Measurements from ENCODE around the gene RTN4. TPM values are rescaled to one million over a fixed set of nuclear protein-coding genes. Genes with fewer than 3 reads are reported as not detected.
A peak's percentile ranks its signal among the peaks of the same experiment; 100 is the strongest.

RTN4 gene
- total RNA-seq, 1 donor = 355 TPM

GRCh38 chr2:55022476-55022875 is 27.8 kb downstream of the RTN4 start:
- Histone ChIP-seq H3K4me1 (ENCODE audit: insufficient read depth, low read length) (peaks cover 25% of the 10 kb centered on the region), H4K20me1 (ENCODE audit: insufficient read depth, low read length) (peaks cover 96% of the 10 kb centered on the region), H3K36me3 (ENCODE audit: insufficient read depth, low read length) (peaks cover 12% of the 10 kb centered on the region), H3K4me3 (ENCODE audit: insufficient read depth, low read length) (no peak overlapping the region), H3K79me2 (ENCODE audit: insufficient read depth, low read length) (peaks cover 100% of the 10 kb centered on the region), H3K27ac (ENCODE audit: low read depth, low read length) (no peak overlapping the region), H3K27me3 (ENCODE audit: insufficient read depth, low read length) (no peaks in the 10 kb centered on the region), H2AFZ (ENCODE audit: low read length) (no peak overlapping the region), H3K4me2 (ENCODE audit: insufficient read depth, low read length) (no peak overlapping the region), H3K9me3 (ENCODE audit: low read depth, low read length) (no peaks in the 10 kb centered on the region)
- DNase-seq (ENCODE audit: insufficient read length, low spot score, missing footprints) = no peak
- TF ChIP-seq, protein P1, sequence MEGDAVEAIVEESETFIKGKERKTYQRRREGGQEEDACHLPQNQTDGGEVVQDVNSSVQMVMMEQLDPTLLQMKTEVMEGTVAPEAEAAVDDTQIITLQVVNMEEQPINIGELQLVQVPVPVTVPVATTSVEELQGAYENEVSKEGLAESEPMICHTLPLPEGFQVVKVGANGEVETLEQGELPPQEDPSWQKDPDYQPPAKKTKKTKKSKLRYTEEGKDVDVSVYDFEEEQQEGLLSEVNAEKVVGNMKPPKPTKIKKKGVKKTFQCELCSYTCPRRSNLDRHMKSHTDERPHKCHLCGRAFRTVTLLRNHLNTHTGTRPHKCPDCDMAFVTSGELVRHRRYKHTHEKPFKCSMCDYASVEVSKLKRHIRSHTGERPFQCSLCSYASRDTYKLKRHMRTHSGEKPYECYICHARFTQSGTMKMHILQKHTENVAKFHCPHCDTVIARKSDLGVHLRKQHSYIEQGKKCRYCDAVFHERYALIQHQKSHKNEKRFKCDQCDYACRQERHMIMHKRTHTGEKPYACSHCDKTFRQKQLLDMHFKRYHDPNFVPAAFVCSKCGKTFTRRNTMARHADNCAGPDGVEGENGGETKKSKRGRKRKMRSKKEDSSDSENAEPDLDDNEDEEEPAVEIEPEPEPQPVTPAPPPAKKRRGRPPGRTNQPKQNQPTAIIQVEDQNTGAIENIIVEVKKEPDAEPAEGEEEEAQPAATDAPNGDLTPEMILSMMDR (IDR thresholded peaks at IDR 0.05; ENCODE audit: extremely low read depth, low read depth, low read length) = no peak

DNA sequence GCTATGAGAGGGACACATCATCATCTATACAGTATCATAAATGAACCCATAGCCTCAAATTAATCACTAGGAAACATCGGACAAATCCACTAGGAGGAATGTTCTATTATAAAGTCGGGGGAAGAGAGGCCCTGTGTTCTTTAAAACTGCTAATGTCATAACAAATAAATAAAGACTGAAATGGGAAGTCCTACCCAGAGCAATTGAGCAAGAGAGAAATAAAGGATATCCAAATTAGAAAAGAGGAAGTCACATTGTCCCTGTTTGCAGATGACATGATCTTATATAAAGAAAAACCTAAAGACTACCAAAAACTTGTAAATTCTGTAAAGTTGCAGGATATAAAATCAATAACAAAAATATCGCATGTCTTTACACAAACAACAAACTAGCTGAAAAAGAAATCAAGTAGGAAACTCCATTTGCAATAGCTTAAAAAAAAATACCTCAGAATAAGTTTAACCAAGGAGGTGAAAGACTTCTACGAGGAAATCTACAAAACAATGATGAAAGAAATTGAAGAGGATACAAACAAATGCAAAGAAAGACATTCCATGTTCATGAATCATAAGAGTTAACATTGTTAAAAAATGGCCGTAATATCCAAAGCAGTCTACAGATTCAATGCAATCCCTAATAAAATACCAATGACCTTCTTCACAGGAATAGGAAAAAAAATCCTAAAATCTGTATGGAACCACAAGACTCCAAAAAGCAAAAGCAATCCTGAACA is 30.6 kb downstream of the RTN4 start:
- Histone ChIP-seq H3K27ac (ENCODE audit: low read depth, low read length) (no peak overlapping the region), H3K4me3 (ENCODE audit: insufficient read depth, low read length) (no peak overlapping the region), H3K27me3 (ENCODE audit: insufficient read depth, low read length) (no peaks in the 10 kb centered on the region), H4K20me1 (ENCODE audit: insufficient read depth, low read length) (peaks cover 85% of the 10 kb centered on the region), H3K79me2 (ENCODE audit: insufficient read depth, low read length) (peaks cover 100% of the 10 kb centered on the region), H2AFZ (ENCODE audit: low read length) (no peak overlapping the region), H3K36me3 (ENCODE audit: insufficient read depth, low read length) (peaks cover 3% of the 10 kb centered on the region), H3K4me1 (ENCODE audit: insufficient read depth, low read length) (peaks cover 19% of the 10 kb centered on the region), H3K9me3 (ENCODE audit: low read depth, low read length) (no peaks in the 10 kb centered on the region), H3K4me2 (ENCODE audit: insufficient read depth, low read length) (no peak overlapping the region)
- TF ChIP-seq, protein P1 (IDR thresholded peaks at IDR 0.05; ENCODE audit: extremely low read depth, low read depth, low read length) = no peak
- DNase-seq (ENCODE audit: insufficient read length, low spot score, missing footprints) = no peak

GRCh38 chr2:55018619-55019018 is 31.6 kb downstream of the RTN4 start:
- Histone ChIP-seq H3K4me3 (ENCODE audit: insufficient read depth, low read length) (no peak overlapping the region), H3K4me1 (ENCODE audit: insufficient read depth, low read length) (peaks cover 23% of the 10 kb centered on the region), H3K27ac (ENCODE audit: low read depth, low read length) (no peak overlapping the region), H3K27me3 (ENCODE audit: insufficient read depth, low read length) (no peaks in the 10 kb centered on the region), H3K36me3 (ENCODE audit: insufficient read depth, low read length) (peaks cover 3% of the 10 kb centered on the region), H2AFZ (ENCODE audit: low read length) (no peak overlapping the region), H4K20me1 (ENCODE audit: insufficient read depth, low read length) (peaks cover 81% of the 10 kb centered on the region), H3K9me3 (ENCODE audit: low read depth, low read length) (no peaks in the 10 kb centered on the region), H3K4me2 (ENCODE audit: insufficient read depth, low read length) (no peak overlapping the region), H3K79me2 (ENCODE audit: insufficient read depth, low read length) (peaks cover 100% of the 10 kb centered on the region)
- TF ChIP-seq, protein P1 (IDR thresholded peaks at IDR 0.05; ENCODE audit: extremely low read depth, low read depth, low read length) = no peak
- no peak for DNase-seq (ENCODE audit: insufficient read length, low spot score, missing footprints)

DNA sequence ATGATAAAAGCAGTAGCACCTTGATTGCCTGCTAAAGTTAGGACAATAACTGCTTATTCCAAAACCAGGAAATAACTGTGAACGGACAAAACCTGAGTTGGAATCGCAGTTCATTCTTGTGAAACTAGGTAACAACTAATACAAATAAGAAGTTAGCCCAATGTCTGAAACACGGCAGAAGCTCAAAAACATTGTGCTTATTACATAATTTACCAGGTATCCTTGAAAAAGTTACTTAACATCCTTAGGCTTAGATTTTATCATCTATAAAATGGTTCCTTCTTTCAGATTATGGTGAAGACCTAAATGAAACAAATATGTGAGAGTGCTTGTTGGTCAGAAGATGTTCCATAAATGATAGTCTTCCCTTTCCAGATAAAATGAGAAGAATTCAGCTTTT is 32.4 kb downstream of the RTN4 start:
- no peak overlapping the region for H2AFZ ChIP-seq (ENCODE audit: low read length)
- H4K20me1 ChIP-seq (ENCODE audit: insufficient read depth, low read length) = peaks cover 79% of the 10 kb centered on the region
- TF ChIP-seq, protein P1 (IDR thresholded peaks at IDR 0.05; ENCODE audit: extremely low read depth, low read depth, low read length) = no peak
- H3K36me3 ChIP-seq (ENCODE audit: insufficient read depth, low read length) = peaks cover 3% of the 10 kb centered on the region
- no peak overlapping the region for H3K4me3 ChIP-seq (ENCODE audit: insufficient read depth, low read length)
- peaks cover 100% of the 10 kb centered on the region for H3K79me2 ChIP-seq (ENCODE audit: insufficient read depth, low read length)
- no peak overlapping the region for H3K4me2 ChIP-seq (ENCODE audit: insufficient read depth, low read length)
- no peak for DNase-seq (ENCODE audit: insufficient read length, low spot score, missing footprints)
- H3K27ac ChIP-seq (ENCODE audit: low read depth, low read length) = peak overlapping the region; percentile 11
- peaks cover 29% of the 10 kb centered on the region for H3K4me1 ChIP-seq (ENCODE audit: insufficient read depth, low read length)
- H3K27me3 ChIP-seq (ENCODE audit: insufficient read depth, low read length) = no peaks in the 10 kb centered on the region
- no peaks in the 10 kb centered on the region for H3K9me3 ChIP-seq (ENCODE audit: low read depth, low read length)

All from osteoblast (primary cell).